Parathyroid adenoma (tissue), 2 donors: Measurements from ENCODE around the gene FANCI.

Source experiments
- H2AFZ ChIP-seq: fragments of 300-600 bp; sonication (generic); one replicate; pipeline ENCODE4 v1.7.0; 2017; ENCODE audit warnings: antibody characterized with exemption, mild to moderate bottlenecking
- H3K27ac ChIP-seq: fragments of 300-600 bp; sonication (generic); one replicate; pipeline ENCODE4 v1.7.0; 2017
- H3K27me3 ChIP-seq: fragments of 300-600 bp; sonication (generic); one replicate; pipeline ENCODE4 v1.7.0; 2017; ENCODE audit warnings: low read length; ENCODE audit not compliant: control insufficient read depth, insufficient read depth
- H3K36me3 ChIP-seq: fragments of 300-600 bp; sonication (generic); one replicate; pipeline ENCODE4 v1.7.0; 2017; ENCODE audit warnings: low read length; ENCODE audit not compliant: control insufficient read depth, insufficient read depth
- H3K4me1 ChIP-seq: fragments of 300-600 bp; sonication (generic); one replicate; pipeline ENCODE4 v1.7.0; 2017; ENCODE audit warnings: control low read depth
- H3K4me2 ChIP-seq: fragments of 300-600 bp; sonication (generic); one replicate; pipeline ENCODE4 v1.7.0; 2017; ENCODE audit warnings: low read length
- H3K4me3 ChIP-seq: fragments of 300-600 bp; sonication (generic); one replicate; pipeline ENCODE4 v1.7.0; 2017; ENCODE audit warnings: low read depth, low read length
- H3K79me2 ChIP-seq: fragments of 300-600 bp; sonication (generic); one replicate; pipeline ENCODE4 v1.7.0; 2017; ENCODE audit warnings: control low read depth
- H3K9ac ChIP-seq: fragments of 300-600 bp; sonication (generic); one replicate; pipeline ENCODE4 v1.7.0; 2017; ENCODE audit warnings: mild to moderate bottlenecking
- H3K9me3 ChIP-seq: fragments of 300-600 bp; sonication (generic); one replicate; pipeline ENCODE4 v1.7.0; 2017; ENCODE audit warnings: low read length; ENCODE audit not compliant: control insufficient read depth
- TF ChIP-seq, protein P1 (sequence below): fragments of 300-600 bp; sonication (generic); IDR thresholded peaks from one replicate; pipeline ENCODE4 v1.7.0; 2017; ENCODE audit warnings: antibody characterized with exemption, mild to moderate bottlenecking
- donor health status: primary hyperparathyroidism.

The FANCI gene

DNA sequence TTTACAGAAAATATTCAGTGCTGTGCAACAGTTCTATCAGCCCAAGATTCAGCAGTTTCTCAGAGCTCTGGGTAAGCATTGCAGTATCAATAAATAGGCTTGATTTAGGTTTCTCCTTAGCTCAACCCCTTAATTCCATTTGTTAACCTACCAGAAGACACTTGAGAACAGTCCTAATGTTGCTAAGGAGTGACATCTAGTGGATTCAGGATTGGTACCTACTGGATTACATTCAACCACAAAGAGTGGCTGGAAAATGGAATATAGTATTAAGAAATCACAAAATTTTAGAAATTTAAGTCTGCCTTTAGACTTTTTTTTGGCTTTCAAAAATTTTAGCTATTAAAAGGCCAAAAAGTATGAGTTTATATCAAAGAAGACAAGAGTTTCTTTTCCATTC lies 56.1 kb downstream of the FANCI start:
- Histone ChIP-seq H2AFZ (no peak overlapping the region), H3K4me1 (no peaks in the 10 kb centered on the region), H3K79me2 (no peaks in the 10 kb centered on the region), H3K4me3 (no peak overlapping the region), H3K9ac (no peak overlapping the region), H3K27ac (no peak overlapping the region), H3K36me3 (no peaks in the 10 kb centered on the region), H3K9me3 (no peaks in the 10 kb centered on the region), H3K4me2 (no peak overlapping the region), H3K27me3 (no peaks in the 10 kb centered on the region)
- TF ChIP-seq, protein P1, sequence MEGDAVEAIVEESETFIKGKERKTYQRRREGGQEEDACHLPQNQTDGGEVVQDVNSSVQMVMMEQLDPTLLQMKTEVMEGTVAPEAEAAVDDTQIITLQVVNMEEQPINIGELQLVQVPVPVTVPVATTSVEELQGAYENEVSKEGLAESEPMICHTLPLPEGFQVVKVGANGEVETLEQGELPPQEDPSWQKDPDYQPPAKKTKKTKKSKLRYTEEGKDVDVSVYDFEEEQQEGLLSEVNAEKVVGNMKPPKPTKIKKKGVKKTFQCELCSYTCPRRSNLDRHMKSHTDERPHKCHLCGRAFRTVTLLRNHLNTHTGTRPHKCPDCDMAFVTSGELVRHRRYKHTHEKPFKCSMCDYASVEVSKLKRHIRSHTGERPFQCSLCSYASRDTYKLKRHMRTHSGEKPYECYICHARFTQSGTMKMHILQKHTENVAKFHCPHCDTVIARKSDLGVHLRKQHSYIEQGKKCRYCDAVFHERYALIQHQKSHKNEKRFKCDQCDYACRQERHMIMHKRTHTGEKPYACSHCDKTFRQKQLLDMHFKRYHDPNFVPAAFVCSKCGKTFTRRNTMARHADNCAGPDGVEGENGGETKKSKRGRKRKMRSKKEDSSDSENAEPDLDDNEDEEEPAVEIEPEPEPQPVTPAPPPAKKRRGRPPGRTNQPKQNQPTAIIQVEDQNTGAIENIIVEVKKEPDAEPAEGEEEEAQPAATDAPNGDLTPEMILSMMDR: no peak

DNA sequence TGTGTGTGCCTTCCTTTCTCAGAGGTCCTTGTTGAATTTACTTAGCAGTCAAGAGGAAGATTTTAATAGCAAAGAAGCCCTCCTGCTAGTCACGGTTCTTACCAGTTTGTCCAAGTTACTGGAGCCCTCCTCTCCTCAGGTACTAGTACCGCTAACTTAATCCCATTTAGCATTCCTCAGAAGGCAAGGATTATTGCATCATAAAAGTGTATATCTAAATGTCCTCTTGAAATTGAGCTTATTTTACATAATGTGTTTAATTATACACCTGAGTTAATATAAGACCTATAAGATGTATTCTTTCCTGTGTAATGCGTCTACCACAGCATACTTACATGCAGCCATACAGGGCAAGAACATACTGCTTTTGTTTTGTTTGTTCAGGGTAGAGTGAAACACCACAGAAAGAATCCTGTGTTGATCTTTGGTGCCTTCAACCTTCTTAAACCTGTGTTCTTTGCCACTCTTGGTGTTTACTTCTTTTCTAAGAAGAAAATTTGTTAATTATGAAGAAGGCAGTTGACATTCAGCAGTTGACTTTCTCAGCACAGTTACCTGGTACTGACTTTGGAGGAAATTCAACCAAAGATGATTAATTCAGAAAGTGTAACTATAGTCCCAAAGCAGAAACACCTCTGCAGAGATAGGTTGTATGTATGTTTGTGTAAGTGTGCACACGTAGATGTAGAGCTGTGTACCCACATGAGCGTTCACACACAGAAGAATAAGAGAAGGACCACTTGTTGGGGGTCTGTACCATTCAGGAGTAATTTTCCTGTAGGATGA lies 57.7 kb downstream of the FANCI start:
- Histone ChIP-seq H3K4me3 (no peak overlapping the region), H3K27me3 (no peaks in the 10 kb centered on the region), H3K4me2 (no peak overlapping the region), H3K4me1 (no peaks in the 10 kb centered on the region), H3K9me3 (no peaks in the 10 kb centered on the region), H3K27ac (no peak overlapping the region), H3K36me3 (no peaks in the 10 kb centered on the region), H3K9ac (no peak overlapping the region), H2AFZ (no peak overlapping the region), H3K79me2 (no peaks in the 10 kb centered on the region)
- TF ChIP-seq, protein P1: no peak

DNA sequence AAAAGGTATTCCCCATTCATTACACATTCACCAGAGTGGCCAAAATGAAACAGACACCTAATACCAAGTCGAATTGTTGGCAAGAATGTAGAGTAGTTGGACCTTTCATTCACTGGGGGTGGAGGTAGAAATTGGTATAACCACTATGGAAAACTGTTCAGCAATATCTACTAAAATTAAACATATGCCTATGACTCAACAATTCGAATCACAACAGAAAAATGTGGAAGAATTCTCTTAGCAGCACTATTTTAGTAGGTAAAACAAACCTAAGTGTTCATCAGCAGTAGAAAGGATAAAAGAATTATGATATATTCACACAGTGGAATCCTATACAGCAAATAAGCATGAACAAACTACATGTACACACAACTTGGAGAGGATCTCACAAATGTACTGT lies 60.2 kb downstream of the FANCI start:
- Histone ChIP-seq H3K79me2 (no peaks in the 10 kb centered on the region), H3K4me1 (no peaks in the 10 kb centered on the region), H3K27me3 (no peaks in the 10 kb centered on the region), H3K9ac (no peak overlapping the region), H3K4me2 (no peak overlapping the region), H3K4me3 (no peak overlapping the region), H3K9me3 (no peaks in the 10 kb centered on the region), H2AFZ (no peak overlapping the region), H3K27ac (no peak overlapping the region), H3K36me3 (no peaks in the 10 kb centered on the region)
- TF ChIP-seq, protein P1: no peak

DNA sequence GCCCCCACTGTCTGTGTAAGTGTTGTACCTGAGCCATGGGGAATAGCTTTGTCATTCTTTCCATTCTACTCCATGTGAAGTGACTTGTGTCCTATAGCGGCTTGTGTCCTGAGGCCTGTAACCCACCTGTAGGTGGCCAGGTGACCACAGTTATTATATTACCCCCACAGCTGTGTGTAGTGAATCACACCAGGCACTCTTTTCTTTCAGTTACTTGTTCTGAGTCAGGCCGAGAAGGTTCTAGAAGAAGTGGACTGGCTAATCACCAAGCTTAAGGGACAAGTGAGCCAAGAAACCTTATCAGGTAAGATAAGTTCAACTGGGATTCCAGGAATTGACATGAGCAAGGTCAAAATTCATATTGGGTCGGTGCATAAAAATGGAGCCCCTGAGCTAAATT lies 61.6 kb downstream of the FANCI start:
- H2AFZ ChIP-seq: no peak overlapping the region
- H3K9ac ChIP-seq: no peak overlapping the region
- TF ChIP-seq, protein P1: no peak
- H3K27me3 ChIP-seq: no peaks in the 10 kb centered on the region
- H3K4me1 ChIP-seq: no peaks in the 10 kb centered on the region
- no peak overlapping the region for H3K4me2 ChIP-seq
- no peaks in the 10 kb centered on the region for H3K36me3 ChIP-seq
- H3K9me3 ChIP-seq: no peaks in the 10 kb centered on the region
- no peak overlapping the region for H3K27ac ChIP-seq
- no peak overlapping the region for H3K4me3 ChIP-seq
- H3K79me2 ChIP-seq: no peaks in the 10 kb centered on the region

DNA sequence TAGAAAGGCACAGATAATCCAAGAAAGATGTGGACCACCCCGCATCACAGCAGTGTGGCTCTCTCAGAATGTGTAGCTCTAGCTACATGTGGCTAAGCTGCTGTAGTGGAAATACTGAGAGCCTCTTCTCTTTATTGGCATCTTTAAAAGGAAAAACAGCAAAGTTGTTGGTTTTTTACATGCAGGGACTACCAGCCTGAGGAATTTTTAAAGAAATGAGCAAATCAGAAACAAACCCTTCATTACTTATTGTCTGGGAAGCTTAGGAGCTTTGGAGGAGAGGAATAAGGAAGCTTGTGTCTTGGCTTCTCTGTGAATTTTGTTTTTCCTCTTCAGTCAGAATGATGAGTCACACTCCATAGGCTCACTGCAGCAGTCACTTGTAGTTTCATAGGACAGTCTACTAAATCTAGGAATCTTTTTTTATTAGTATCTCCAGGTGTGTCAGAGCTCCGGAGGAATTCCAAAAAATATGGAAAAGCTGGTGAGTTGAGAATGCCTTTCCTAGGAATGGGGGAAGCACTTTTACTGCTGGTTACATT lies 63.3 kb downstream of the FANCI start:
- H3K36me3 ChIP-seq: no peaks in the 10 kb centered on the region
- no peak overlapping the region for H3K4me3 ChIP-seq
- no peaks in the 10 kb centered on the region for H3K9me3 ChIP-seq
- H3K9ac ChIP-seq: no peak overlapping the region
- H3K4me1 ChIP-seq: no peaks in the 10 kb centered on the region
- TF ChIP-seq, protein P1: no peak
- no peak overlapping the region for H3K4me2 ChIP-seq
- no peak overlapping the region for H3K27ac ChIP-seq
- H3K79me2 ChIP-seq: no peaks in the 10 kb centered on the region
- H2AFZ ChIP-seq: no peak overlapping the region
- H3K27me3 ChIP-seq: no peaks in the 10 kb centered on the region
